GM21528 (cell line): Measurements from ENCODE around the gene TTC34.
"Not testable (repeated sequence)": the region's sequence is repeated elsewhere in the genome, so short reads cannot be mapped to it uniquely, and the experiment has no call there.

Experiments used
- ATAC-seq: cut with Tn5 transposase; IDR thresholded peaks from one replicate; pipeline ENCODE4 v1.9.1; 2021; ENCODE audit warnings: mild to moderate bottlenecking, moderate library complexity; ENCODE audit not compliant: unreplicated experiment, low FRiP score

The TTC34 gene

DNA sequence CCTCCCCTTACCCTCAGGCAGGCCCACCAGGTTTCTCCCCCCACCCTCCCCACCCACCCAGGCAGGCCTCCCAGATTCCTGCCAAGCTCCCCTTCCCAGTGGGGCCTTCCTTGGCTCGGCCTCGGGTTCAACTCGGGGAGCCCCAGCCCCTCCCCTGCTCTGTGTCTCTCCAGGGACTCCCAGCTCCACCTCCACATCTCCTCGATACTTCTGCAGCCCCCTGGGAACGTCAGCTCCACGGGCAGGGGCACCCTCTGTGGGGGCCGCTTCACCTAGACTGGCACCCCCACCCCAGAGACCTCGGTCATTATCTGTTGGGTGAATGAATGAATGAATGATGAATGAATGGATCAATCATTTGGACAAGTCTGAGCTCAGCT is 169.5 kb downstream of the TTC34 start:
- no peak for ATAC-seq

- ATAC-seq = no peak
These were observed 170.1 kb downstream of the TTC34 start for GRCh38 chr1:2631136-2632050.

DNA sequence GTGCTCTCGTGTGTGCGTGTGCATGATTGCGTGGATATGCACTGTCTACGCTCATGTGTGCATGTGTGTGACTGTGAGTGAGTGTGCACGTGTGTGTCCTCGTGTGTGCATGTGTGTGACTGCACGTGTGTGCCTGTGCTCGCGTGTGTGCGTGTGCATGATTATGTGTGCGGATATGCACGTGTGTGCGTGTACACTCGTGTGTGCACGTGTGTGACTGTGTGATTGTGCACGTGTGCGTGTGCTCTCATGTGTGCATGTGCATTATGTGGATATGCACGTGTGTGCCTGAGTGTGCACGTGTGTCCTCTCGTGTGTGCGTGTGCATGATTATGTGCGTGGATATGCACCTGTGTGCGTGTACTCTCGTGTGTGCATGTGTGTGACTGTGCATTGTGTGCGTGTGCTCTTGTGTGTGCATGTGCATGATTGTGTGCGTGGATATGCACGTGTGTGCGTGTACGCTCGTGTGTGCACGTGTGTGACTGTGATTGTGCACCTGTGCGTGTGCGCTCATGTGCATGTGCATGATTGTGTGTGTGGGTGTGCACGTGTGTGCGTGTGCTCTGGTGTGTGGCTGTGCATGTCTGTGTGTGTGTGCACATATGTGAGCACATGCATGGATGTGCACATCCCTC is 170.9 kb downstream of the TTC34 start:
- ATAC-seq = no peak

DNA sequence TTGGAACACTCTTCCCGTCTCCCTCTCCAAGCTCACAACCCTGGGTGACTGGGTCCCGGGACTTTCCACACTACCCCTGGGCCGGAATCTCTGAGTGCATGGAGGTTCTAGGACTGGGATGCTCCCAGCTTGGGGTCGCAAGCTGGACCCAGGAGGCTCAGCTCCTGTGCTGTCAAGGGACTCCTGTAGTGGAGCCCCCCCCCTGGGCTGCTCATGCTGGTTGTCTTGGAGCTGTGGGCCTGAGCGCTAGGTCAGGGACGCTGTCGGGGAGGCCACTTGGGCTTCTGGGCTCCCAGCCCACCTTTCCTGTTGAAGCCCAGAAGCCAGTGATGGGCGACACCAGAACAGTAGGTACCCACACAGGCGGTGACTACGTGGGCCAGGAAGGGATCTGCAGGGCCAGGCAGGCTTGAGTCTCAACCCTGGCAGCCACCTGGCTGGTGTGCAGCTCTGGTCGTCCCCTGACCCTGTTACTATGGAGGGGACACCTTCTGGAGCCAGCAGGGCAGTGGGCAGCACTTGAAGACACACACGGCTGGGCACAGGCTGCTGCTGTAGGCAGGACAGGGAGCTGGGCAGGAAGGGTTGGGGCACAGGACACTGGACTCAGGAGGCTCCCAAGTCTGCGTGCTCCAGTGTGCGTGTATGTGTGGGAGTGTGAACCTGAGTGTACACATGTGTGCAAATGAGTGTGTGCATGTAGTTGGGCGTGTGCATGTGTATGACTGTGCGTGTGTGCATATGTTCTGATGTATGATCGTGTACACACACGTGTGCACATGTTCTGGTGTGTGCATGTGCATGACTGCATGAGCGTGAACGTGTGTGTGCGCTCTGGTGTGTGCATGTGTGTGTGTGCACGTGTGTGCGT is 171.6 kb downstream of the TTC34 start:
- ATAC-seq = no peak

DNA sequence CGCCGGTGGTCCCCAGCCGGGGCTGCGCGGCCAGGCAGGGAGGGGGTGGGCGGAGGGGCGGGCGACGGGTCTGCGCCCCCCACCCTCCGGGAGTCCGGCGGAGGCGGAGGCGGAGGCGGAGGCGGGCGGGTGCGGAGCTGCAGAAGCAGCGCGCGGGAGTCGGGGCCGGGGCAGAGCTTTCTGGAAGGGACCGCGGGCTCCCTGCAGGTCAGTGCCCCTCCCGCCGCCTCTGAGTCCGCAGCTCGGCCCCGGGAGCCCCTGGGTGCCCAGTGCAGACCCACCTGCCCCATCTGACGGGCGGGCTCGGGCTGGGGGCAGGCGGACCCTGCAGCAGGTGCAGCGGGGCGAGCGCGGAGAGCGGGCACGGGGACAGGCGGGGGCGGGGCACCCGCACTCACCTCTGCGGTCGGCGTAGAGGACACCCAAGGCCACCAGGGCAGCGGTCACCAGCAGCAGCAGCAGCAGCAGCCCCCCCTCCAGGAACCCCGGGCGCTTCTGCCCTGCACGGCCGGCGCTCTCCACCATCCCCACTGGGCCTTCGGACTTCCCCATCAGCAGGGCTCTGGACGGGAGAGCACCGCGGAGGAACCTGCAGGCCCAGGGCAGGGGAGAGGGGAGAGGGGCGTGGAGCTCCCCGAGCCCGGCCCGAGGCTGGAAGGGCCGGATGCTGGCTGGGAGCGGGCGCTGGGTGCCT is 172.4 kb downstream of the TTC34 start:
- ATAC-seq = no peak

- no peak for ATAC-seq
These were observed 173.1 kb downstream of the TTC34 start for GRCh38 chr1:2628191-2628932.

DNA sequence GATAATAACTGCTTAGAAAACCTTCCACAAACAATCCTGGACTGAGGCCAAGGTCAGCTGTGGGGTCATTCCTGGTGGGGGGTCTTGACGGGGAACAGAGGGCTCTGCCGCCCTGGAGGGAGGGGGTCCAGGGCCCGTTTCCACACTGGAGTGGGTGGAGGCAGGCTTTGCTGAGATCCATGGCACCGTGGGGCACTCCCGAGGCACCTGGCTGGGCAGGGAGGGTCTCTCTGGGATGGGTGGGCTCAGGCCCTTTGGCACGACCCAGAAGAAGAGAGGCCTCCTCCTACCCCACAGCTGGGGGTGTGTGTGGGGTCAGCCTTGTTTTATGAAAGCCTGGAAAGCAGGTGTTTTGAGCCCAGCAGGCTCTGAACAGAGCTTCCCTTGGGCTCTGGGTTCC is 173.7 kb downstream of the TTC34 start:
- no peak for ATAC-seq

GRCh38 chr1:2625748-2626147 is 175.7 kb downstream of the TTC34 start:
- ATAC-seq = not testable (repeated sequence)

GRCh38 chr1:2625311-2625710 is 176.2 kb downstream of the TTC34 start:
- no peak for ATAC-seq

DNA sequence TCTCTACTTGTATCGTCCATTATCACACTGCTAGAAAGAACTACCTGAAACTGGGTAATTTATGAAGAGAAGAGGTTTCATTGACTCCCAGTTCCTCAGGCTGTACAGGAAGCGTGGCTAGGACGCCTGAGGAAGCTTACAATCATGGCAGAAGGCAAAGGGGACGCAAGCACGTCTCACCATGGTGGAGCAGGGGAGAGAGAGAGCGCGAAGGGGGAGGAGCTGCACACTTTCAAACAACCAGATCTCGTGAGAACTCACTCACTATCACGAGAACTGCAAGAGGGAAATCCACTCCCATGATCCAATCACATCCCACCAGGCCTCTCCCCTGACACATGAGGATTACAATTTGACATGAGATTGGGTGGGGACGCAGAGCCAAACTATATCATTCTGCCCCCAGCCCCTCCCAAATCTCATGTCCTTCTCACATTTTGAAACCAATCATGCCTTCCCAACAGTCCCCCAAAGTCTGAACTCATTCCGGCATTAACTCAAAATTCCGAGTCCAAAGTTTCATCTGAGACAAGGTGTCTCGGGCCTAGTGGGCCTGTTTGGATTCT is 176.7 kb downstream of the TTC34 start:
- no peak for ATAC-seq

GRCh38 chr1:2623571-2624337 is 177.7 kb downstream of the TTC34 start:
- no peak for ATAC-seq

DNA sequence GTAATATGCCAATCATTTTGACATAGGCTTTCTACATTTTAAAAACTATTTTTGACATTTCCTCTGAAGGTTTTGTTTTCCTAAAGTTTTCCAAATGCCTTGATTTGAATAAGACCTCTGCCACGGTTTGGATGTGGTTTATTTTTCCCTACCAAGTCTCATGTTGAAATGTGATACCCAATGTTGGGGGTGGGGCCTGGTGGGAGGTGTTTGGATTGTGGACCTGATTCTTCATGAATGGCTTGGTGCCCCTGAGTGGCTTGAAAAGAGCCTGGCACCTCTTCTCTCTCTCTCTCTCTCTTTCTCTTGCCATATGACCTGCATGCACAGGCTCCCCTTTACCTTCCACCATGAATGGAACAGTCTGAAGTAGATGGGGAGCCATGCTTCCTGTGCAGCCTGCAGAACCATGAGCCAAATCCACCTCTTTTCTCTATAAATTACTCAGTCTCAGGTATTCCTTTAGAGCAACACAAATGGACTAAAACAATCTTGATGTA is 183.5 kb downstream of the TTC34 start:
- no peak for ATAC-seq

DNA sequence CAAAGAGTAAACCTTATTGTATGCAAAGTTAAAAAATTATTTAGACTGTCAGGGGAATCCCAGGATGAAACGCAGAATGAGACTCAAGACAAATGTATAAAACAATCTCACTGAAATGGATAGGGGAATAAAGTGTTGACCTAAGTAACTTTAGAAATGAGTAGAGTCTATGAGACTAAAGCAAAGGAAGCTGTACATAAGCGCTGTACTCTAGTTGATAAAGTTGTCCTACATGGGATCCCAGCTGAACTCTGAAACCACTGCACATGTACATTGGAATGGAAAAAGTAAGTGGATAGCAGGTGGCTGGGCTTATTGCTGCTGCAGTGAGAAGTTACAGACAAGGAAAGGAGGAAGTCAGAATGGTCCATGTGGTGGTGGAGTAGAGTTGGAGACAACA is 187.3 kb downstream of the TTC34 start:
- ATAC-seq = no peak

DNA sequence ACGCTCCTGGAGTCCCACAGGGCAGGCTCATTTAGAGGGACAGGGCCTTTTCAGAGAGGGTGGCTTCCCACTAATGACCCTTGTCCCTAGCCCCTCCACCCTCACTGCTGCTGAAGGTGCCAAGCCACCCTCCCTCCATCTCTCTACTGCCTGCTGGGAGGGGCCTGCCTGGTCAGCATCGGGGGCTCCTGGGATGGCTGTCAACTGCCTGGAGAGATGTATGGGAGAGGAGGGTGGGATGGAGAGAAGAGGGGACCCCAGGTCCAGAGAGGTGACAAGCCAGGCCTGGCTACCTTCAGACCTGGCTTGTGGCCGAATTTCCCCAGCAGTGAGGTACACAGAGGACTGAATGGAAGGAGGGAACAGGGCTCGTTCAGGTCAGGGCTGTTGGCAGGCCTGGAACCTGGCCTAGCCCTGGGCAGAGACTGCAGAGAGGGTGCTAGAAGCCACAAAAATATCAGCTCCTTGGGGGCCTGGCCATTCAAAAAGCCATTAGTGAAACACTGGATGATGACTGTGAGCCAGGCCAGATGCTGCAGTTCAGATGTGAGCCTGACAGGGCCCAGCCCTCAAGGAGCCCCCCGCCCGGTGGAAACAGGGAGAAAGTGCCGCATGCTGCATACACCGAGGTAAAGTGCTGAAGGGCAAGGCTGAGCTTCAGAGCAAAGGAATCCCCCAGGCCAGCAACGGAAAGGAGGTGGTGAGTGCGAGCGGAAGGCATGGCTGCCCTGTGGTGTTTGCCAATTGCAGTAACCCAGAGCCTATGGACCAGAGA is 188.7 kb downstream of the TTC34 start:
- no peak for ATAC-seq

DNA sequence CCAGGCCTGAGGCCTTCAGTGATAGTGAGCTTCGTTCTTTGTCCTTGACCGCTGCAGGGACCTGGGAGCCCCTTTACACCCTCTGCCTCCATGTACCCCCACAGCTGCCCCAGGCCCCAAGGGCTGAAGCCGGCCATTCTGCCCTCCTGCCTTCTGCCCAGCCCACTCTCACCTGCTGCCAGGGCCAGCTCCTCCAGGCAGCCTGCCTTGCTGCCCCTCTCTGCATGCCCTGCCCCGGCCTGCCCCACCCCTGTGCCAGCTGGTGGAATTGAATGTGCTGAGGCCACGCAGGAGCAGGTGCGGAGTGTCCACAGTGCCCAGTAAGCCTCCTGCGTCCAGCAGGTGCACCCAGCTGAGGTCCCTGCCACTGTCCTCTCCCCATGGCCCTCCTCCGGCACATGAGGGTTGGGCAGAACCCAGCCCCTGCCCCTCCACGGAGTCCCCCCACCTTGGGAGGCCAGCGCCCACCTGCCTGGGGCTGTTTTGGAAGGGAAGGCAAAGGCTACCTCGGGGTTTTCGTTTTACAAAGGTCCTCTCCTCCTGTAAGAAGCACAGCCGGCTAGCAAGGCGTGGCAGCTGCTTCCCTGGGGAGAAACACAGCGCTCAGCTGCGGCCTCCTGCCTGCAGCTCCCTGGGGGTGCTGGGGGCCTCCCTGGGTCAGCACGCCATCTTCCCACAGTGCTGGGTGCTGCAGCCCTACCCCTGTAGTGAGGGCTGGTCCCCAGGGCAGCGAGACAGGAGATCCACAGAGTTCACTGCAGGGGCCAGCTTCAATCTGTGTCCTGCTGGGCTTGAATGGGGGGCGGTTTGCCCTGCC is 189.7 kb downstream of the TTC34 start:
- ATAC-seq = no peak

DNA sequence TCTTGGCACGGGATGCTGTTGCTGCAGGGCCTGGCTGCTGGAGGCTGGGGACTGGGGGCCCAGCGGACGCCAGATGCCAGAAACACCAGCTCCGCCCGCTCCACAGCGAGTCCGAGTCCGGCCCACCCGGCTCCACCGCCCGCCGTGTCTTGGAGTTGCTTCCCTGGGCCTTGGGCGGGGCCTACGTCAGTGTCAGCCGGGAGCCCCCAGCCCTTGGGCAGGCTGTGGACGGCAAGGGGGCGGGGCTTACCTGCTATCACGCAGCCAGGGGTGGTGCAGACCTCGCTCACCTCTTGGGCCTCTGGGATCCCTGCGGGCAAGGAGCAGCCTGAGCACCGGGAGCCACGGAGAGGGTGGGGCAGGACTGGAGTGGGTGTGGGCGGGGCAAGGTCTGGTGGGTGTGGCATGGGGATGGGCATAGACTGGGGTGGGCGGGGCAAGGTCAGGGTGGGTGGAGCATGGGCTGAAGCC is 190.4 kb downstream of the TTC34 start:
- no peak for ATAC-seq
